DND-41 (cell line): ENCODE results near the gene GRIK3.

Source experiments
- EZH2 ChIP-seq: IDR thresholded peaks from 3 replicates; pipeline ENCODE4 v1.6.1; 2012; ENCODE audit warnings: borderline replicate concordance, low read depth, mild to moderate bottlenecking, moderate library complexity, low read length, inconsistent platforms; ENCODE audit not compliant: severe bottlenecking
- TF ChIP-seq, protein P1 (sequence below): IDR thresholded peaks from 2 replicates; pipeline ENCODE4 v1.5.1; 2012; ENCODE audit warnings: borderline replicate concordance, low read length, moderate library complexity, mild to moderate bottlenecking; ENCODE audit not compliant: poor library complexity, severe bottlenecking; ENCODE audit errors: extremely low read depth

DNA sequence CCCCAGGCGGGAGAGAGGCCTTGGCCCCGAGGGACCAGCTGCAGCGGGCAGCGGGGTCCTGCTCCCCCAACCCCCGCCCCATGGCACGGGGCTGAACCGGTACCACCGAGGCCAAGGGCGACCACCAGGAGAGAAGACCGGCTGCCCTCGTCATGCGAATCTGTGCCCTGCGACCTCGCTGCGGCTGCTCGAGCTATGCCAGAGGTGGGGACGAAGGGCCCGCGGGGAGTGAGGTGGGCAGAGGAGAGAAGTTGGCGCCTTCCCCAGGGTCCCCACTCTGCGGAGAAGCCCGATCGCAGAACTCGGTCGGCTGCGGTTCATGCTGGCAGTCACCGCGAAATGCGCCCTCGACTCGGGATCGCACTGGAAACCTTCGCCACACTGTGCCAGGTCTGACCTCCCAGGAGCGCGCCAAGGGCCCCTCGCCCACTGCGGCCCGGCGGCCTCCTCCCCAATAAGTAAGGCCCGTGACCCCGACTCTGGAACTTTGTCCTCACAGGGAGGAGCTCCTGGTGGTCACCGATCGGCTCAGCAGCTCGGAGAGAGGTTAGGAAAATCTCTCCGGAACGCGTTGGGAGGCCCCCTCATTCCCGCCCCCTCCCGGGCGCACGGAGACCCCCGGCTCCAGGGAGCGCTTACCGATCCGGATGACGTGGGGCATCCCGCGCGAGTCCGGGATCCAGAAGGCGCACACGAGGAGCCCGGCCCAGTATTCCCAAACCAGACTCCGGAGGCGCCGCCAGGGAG lies 787 bp downstream of the GRIK3 start:
- TF ChIP-seq, protein P1, sequence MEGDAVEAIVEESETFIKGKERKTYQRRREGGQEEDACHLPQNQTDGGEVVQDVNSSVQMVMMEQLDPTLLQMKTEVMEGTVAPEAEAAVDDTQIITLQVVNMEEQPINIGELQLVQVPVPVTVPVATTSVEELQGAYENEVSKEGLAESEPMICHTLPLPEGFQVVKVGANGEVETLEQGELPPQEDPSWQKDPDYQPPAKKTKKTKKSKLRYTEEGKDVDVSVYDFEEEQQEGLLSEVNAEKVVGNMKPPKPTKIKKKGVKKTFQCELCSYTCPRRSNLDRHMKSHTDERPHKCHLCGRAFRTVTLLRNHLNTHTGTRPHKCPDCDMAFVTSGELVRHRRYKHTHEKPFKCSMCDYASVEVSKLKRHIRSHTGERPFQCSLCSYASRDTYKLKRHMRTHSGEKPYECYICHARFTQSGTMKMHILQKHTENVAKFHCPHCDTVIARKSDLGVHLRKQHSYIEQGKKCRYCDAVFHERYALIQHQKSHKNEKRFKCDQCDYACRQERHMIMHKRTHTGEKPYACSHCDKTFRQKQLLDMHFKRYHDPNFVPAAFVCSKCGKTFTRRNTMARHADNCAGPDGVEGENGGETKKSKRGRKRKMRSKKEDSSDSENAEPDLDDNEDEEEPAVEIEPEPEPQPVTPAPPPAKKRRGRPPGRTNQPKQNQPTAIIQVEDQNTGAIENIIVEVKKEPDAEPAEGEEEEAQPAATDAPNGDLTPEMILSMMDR: no peak
- TF ChIP-seq EZH2: no peak
